Activated effector memory CD4-positive, alpha-beta T cell treated with anti-CD3 and anti-CD28 coated beads, Interleukin-2, amount 50 U/mL, for 16 hours (primary cell): ENCODE results near the gene P2RX7.
"Not testable (repeated sequence)": the region's sequence is repeated elsewhere in the genome, so short reads cannot be mapped to it uniquely, and the experiment has no call there.

Experiments used
- DNase-seq: peaks from one replicate; pipeline ENCODE4 v3.0.0-alpha.2; 2020

The P2RX7 gene

GRCh38 chr12:121138284-121138683 lies 5.6 kb downstream of the P2RX7 start:
- DNase-seq: no peak

GRCh38 chr12:121139286-121139685 lies 6.6 kb downstream of the P2RX7 start:
- DNase-seq: no peak

- DNase-seq: no peak
Measured at GRCh38 chr12:121142171-121142950, 9.7 kb downstream of the P2RX7 start.

DNA sequence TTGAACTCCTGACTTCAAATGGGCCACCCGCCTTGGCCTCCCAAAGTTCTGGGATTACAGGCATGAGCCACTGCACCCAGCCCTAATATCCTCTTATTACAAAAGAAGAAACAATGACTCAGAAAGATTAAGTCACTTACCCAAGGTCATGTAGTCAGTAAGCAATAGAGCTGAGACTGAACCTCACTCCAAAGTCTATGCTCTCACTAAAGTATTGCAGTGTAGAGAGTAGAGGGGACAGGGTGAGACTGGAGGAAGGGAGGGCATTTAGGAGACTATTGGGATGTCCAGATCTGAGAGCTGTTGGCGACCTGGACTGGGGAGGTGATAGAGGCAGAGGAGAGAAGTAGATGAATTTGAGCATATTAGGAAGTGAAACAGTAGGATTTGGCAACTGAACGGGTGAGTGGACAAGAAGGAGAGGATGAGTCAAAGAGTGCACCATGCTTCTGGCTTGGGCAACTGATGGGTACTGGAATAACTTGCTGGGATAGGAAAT lies 11.8 kb downstream of the P2RX7 start:
- no peak for DNase-seq

- DNase-seq: peak; percentile 65
Measured at GRCh38 chr12:121145221-121145620, 12.5 kb downstream of the P2RX7 start.

GRCh38 chr12:121149289-121149688 lies 16.6 kb downstream of the P2RX7 start:
- DNase-seq: not testable (repeated sequence)

GRCh38 chr12:121154793-121155375 lies 22.2 kb downstream of the P2RX7 start:
- DNase-seq: no peak

- DNase-seq: no peak
Measured at GRCh38 chr12:121156365-121156764, 23.7 kb downstream of the P2RX7 start.

- no peak for DNase-seq
Measured at GRCh38 chr12:121158085-121158484, 25.4 kb downstream of the P2RX7 start.

- DNase-seq: not testable (repeated sequence)
Measured at GRCh38 chr12:121158728-121159351, 26.2 kb downstream of the P2RX7 start.

GRCh38 chr12:121159467-121160307 lies 27.0 kb downstream of the P2RX7 start:
- no peak for DNase-seq

DNA sequence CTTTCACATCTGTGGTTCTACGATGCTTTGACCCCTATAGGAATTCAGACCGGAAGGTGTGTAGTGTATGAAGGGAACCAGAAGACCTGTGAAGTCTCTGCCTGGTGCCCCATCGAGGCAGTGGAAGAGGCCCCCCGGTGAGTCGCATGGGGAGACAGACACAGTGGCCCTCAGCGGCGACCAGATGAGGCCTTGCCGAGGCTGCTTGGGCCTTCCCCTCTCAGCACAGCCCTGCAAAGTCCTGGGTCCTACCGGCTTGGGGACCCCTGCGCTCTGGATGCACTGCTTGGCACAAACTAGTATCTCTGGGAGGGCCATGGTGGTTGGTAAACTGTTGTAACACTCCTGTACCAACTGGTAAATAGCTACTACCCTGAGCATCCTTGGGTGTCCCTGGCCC lies 29.7 kb downstream of the P2RX7 start:
- no peak for DNase-seq

- no peak for DNase-seq
Measured at GRCh38 chr12:121162985-121163384, 30.3 kb downstream of the P2RX7 start.

DNA sequence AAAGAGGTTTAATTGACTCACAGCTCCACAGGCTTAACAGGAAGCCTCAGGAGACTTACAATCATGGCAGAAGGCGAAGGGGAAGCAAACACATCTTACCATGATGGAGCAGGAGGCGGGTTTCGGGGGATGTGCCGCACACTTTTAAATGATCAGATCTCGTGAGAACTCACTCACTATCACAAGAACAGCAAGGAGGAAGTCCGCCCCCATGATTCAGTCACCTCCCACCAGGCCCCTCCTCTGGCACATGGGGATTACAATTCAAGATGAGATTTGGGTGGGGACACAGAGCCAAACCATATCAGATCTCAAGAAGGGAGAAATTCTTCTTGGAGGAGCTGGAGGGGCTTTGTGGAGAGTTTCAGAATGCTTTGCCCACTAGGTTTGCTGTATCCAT lies 32.2 kb downstream of the P2RX7 start:
- DNase-seq: not testable (repeated sequence)

DNA sequence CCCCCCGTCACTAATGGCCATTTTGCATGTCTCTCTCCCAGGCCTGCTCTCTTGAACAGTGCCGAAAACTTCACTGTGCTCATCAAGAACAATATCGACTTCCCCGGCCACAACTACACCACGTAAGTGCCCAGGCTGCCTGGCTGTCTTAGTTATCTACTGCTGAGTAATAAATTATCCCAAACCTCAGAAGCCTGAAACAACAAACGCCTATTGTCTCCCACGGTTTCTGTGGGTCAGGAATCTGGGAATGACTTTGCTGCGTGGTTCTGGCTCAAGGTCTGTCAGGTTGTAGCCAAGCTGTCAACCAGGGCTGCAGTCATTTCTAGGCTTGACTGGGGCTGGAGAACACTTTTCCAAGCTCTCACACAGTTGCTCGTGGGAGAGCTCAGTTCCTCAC lies 32.6 kb downstream of the P2RX7 start:
- no peak for DNase-seq

GRCh38 chr12:121166356-121166755 lies 33.7 kb downstream of the P2RX7 start:
- no peak for DNase-seq

DNA sequence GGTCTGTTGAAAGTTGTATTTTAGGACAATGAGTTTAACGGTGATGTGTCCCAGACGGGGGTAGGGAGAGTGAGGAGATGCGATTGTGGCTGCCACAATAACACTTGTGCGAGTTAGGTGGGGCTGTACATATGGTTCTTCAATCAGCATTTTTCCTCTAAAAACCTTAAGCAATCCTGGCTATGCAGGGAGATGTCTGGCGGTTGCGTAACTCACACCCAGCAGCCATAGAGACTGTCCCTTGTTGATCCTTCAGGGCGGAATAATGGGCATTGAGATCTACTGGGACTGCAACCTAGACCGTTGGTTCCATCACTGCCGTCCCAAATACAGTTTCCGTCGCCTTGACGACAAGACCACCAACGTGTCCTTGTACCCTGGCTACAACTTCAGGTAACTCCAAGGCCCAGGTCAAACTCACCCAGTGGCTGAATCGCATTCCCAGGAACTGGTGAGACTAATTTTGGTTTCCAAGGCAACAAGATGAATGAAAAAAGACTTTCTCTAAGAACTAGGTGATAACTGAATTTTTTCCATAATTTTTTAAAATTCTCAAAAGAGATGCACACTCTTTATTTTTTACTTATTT lies 34.6 kb downstream of the P2RX7 start:
- no peak for DNase-seq

DNA sequence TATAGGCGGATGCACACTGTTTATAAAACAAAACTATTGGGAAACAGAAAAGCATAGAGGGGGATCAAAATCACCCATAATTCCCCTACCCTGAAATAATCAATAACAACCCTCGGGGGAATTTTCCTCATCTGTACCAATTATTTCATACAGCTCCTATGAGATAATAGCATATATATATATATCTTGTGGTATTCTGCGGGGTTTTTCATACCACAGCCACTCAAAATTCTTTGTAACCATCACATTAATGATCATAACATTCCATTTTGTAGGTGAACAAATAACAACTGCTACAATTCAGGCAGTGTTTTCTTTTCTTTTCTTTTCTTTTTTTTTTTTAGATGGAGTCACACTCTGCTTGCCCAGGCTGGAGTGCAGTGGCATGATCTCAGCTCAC lies 35.3 kb downstream of the P2RX7 start:
- DNase-seq: no peak

- DNase-seq: no peak
Measured at GRCh38 chr12:121170151-121170550, 37.5 kb downstream of the P2RX7 start.

- no peak for DNase-seq
Measured at GRCh38 chr12:121170611-121171260, 38.1 kb downstream of the P2RX7 start.

GRCh38 chr12:121172145-121172544 lies 39.5 kb downstream of the P2RX7 start:
- no peak for DNase-seq
